ENCODE data around the gene SNX13. TPM values are rescaled to one million over a fixed set of nuclear protein-coding genes. Genes with fewer than 3 reads are reported as not detected.

SNX13 gene
- total RNA-seq, 1 experiment from 2014 or later, result 29.0 TPM

GRCh38 chr7:17830206-17830605 is 110.1 kb downstream of the SNX13 start:
- no peak overlapping the region for H4K91ac ChIP-seq (ENCODE audit: insufficient read length, low read depth, low read length)
- no peak overlapping the region for H2BK5ac ChIP-seq (ENCODE audit: insufficient read length, low read length)
- no peak overlapping the region for H2AK5ac ChIP-seq (ENCODE audit: insufficient read length, low read length)
- no peak overlapping the region for H2BK20ac ChIP-seq (ENCODE audit: low read depth, low read length, poor library complexity, severe bottlenecking)
- no CpG with 5 or more reads among the region's 1 CpG for WGBS (ENCODE audit: extremely low coverage, insufficient read length, low lambda C conversion rate)
- H3K56ac ChIP-seq (ENCODE audit: insufficient read length, low read depth, low read length), result no peak overlapping the region
- H3K27me3 ChIP-seq (ENCODE audit: insufficient read depth, low read length), result no peaks in the 10 kb centered on the region
- H3K18ac ChIP-seq (ENCODE audit: insufficient read length, low read depth, low read length), result no peak overlapping the region
- H3K79me1 ChIP-seq (ENCODE audit: insufficient read depth, low read depth, low read length, poor library complexity, severe bottlenecking), result no peaks in the 10 kb centered on the region
- TF ChIP-seq CTCF (conservative IDR thresholded peaks at IDR 0.05), result no peak
- peaks cover 0 to 5% (median 0%) of the 10 kb centered on the region in 3 experiments; a peak in 1 of 7 replicates for H3K36me3 Mint-ChIP-seq (ENCODE audit: insufficient read depth in 1 of 3, low read depth in 3 of 3)
- H2BK15ac ChIP-seq (ENCODE audit: low read depth, low read length), result no peak overlapping the region
- no peaks in the 10 kb centered on the region for H3K27me3 Mint-ChIP-seq (ENCODE audit: low read depth)
- H4K5ac ChIP-seq (ENCODE audit: insufficient read length, low read depth, low read length), result no peak overlapping the region
- no peak overlapping the region for H3T11ph ChIP-seq (ENCODE audit: low read length)
- no peak overlapping the region for H3K27ac Mint-ChIP-seq
- H3K9me3 Mint-ChIP-seq, result no peaks in the 10 kb centered on the region
- no peaks in the 10 kb centered on the region for H3K4me1 Mint-ChIP-seq
- DNase-seq, result no peak
- H3K4ac ChIP-seq (ENCODE audit: low read depth, low read length), result no peak overlapping the region
- H3K9me3 ChIP-seq (ENCODE audit: control insufficient read depth, low read depth, low read length), result no peaks in the 10 kb centered on the region
- no peak overlapping the region for H3K27ac ChIP-seq (ENCODE audit: insufficient read length, low read depth, low read length)
- no peaks in the 10 kb centered on the region for H3K79me2 ChIP-seq (ENCODE audit: insufficient read depth, low read length)
- H2AFZ ChIP-seq (ENCODE audit: low read length), result no peak overlapping the region
- H3K4me1 ChIP-seq (ENCODE audit: insufficient read depth, low read length), result no peaks in the 10 kb centered on the region
- no peaks in the 10 kb centered on the region for H3K23me2 ChIP-seq (ENCODE audit: insufficient read length, low read depth, low read length, poor library complexity, severe bottlenecking)
- H3K23ac ChIP-seq (ENCODE audit: insufficient read length, low read depth, low read length), result no peak overlapping the region
- H2BK12ac ChIP-seq (ENCODE audit: insufficient read length, low read depth, low read length), result no peak overlapping the region
- H3K4me3 Mint-ChIP-seq, result no peak overlapping the region
- no peak overlapping the region for H3K4me2 ChIP-seq (ENCODE audit: insufficient read depth, insufficient read length, low read length)
- no peaks in the 10 kb centered on the region for H4K20me1 ChIP-seq (ENCODE audit: control insufficient read depth, insufficient read depth, insufficient read length)
- no peak overlapping the region for H2BK120ac ChIP-seq (ENCODE audit: low read depth, low read length, poor library complexity, severe bottlenecking)
- H3K9ac ChIP-seq (ENCODE audit: extremely low read depth, insufficient read length, low read length), result no peak overlapping the region
- H3K14ac ChIP-seq (ENCODE audit: insufficient read depth, low read length), result no peak overlapping the region
- H4K8ac ChIP-seq (replicated peaks; ENCODE audit: insufficient read length, low read depth, low read length), result no peak overlapping the region
